Inflammatory macrophage treated with lipopolysaccharide for 1 hour (primary cell): ENCODE measurements around the gene FBLN7.
"Not testable (repeated sequence)": the region's sequence is repeated elsewhere in the genome, so short reads cannot be mapped to it uniquely, and the experiment has no call there.

Experiments
- DNase-seq, 2 donors: peaks; one replicate each; pipeline ENCODE4 v3.0.0-alpha.2; 2020 to 2022

Gene FBLN7

GRCh38 chr2:112185131-112185530, 46.9 kb downstream of the FBLN7 start:
- no peak for DNase-seq

DNA sequence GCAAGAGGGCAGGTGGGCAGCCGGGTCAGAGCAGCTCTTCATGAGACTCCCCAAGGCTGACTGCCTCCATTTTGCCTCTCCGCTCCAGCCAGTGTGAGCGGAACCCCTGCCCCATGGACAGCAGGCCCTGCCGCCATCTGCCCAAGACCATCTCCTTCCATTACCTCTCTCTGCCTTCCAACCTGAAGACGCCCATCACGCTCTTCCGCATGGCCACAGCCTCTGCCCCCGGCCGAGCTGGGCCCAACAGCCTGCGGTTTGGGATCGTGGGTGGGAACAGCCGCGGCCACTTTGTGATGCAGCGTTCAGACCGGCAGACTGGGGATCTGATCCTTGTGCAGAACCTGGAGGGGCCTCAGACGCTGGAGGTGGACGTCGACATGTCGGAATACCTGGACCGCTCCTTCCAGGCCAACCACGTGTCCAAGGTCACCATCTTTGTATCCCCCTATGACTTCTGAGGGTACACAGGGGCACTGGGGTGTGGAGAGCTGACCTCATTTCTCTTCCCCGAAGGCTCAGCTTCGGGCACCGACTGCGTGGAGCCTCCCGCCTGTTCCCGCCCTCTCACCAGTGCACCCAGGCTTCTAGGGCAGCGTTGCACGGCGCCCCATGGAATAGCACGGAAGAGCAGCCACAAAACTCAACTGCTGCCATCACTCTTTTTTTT, 49.0 kb downstream of the FBLN7 start:
- DNase-seq: no peak

DNA sequence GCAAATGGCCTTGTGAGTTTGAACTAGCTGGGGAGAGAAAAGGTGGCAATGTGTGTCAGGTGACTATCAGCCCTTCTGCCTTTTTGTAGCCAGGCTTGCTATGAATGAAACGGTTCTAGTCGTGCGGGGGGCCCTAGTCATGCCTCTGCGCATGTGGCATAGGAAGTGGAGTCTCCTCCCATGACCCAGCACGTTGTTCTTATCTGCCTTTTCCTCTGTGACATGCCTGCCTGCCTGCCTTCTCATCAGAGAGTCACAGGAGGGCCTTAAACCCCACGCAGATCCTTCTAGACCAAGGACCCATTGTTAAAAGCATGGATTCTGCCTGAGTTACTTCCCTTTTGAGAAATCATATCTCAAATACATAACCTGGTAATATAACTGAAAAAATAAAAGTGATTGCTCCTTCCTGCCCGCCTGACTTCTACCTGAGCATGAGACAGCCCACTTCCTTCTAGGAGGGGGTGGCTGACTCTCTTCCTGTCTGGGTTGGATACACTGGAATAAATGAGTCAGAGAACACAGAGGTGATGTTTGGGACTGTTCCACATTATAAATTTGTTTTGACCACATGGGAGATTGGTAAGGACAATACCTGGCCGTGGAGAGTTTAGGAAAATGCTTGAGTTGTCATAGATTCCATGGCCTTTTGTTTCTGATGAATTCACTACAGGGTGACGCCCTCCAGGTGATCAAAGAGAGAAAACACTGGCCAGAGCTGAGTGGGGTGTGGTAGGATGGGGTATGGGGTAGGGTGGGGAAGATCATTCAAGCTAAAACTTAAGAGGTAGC, 49.8 kb downstream of the FBLN7 start:
- no peak for DNase-seq

- no peak for DNase-seq
Measured at GRCh38 chr2:112189001-112189556, 50.9 kb downstream of the FBLN7 start.

DNA sequence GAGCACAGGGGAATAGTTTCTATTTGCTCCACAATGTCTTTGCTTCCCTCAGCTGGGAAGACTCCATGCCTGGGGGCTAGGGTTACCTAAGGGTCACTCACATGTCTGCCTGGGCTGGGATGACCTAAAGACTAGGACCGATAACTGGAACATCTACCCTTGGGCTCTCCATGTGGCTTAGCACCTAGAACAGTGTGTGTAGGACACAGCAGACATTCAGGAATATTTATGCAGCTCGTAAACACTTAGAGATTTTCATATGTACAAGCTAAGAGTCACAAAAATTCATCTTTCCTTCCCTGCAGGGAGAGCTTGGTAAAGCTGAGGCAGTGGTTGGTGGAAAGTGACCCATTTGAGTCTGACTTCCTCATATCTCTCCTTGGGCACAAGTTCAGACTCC, 55.8 kb downstream of the FBLN7 start:
- no peak for DNase-seq

GRCh38 chr2:112194482-112194881, 56.3 kb downstream of the FBLN7 start:
- DNase-seq: no peak

DNA sequence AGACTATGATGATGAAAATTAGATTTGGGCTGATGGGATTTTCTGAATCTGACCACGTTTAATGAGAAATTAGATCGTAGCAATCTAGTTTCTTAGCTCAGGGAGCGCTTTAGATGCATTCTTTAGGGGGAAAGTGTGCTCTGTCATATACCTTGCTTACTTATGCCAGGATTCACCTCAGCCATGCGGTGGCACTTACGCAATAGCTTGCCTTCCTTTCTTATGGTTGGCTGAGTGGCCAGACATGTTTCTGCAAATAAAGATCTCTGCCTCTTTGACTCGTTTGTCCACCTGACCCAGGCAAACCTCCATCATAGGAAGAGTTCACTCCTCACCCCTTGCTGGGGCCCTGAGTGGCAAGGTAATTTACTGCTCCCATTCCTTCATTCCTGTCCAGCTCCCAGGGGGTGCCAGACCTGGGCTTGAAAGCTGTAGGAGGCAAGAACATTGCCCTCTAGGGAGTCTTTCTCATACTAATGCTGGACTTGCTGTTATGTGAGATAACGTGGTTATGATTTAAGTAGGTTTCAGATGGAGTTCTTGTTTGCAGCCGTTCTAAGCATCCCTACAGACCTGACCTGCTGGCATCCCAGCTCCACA, 57.1 kb downstream of the FBLN7 start:
- DNase-seq: no peak

GRCh38 chr2:112195950-112196349, 57.8 kb downstream of the FBLN7 start:
- DNase-seq: no peak

DNA sequence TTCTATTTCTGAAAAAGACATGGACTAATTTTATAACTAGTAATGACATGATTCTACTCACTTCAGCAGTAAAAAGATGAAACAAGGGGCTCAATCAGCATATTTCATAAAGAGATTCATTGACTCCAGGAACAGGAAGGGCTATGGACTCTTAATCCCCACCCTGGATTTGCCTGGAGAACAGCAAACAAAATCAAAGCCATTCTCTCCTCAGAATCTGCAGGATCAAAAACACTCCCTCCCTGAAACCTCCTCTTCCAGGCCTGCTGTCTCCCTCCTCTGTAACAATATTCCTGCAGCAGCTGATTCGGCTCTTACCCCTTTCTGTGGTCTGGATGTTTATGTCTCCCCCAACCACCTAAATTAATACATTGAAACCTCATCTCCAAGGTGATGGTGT, 59.7 kb downstream of the FBLN7 start:
- DNase-seq: no peak

DNA sequence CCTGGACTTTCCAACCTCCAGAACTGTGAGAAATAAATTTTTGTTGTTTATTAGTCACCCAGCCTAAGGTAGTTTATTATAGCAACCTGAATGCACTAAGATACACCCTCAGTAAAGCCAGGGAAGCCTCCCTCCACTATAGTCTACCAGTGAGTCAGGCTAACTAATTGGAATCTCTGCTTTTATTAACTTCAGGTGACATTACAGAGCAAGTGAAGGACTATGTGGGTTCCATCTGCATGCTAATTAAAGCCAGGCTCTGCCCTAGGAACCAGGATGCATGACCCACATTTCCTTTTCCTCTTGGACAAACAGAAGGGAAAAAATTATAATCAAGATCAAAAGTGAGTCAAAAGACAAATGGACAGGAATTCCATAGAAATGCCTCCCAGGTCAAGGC, 60.6 kb downstream of the FBLN7 start:
- DNase-seq: no peak

GRCh38 chr2:112199188-112199587, 61.0 kb downstream of the FBLN7 start:
- DNase-seq: no peak

DNA sequence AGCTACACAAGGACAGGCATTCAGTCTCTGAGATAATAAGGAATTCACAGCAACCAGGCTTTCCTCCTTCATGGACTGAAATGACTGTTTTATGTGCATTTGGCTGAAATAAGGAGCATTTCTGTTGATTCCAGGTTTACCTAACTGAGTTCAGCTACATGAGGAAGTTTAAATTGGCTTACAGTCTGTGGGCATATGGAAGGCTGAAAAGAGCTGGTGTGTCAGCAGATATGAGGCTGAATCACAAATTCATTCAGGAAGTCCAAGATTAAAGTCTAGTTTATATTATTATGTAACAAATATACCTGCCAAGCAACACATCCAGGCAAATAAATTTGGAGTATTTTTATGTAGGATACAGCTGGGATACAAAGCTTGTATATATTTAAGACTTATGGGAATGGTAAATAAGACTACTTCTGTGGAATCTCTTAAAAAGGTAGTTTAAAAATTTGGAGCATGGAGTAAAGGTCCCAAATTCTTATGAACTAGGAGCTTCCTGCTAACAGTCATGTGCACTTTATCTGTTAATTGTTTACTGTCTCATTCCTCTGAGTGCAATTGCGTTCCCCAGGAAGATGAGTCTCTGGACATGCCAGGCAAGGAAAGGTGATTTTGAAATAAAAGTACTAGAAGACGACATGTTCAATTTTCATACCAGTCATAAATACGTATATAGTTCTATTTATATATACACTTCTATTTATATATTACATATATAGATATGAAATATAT, 63.7 kb downstream of the FBLN7 start:
- peak; percentile 7 to 46 for DNase-seq

GRCh38 chr2:112204411-112204810, 66.2 kb downstream of the FBLN7 start:
- no peak for DNase-seq

DNA sequence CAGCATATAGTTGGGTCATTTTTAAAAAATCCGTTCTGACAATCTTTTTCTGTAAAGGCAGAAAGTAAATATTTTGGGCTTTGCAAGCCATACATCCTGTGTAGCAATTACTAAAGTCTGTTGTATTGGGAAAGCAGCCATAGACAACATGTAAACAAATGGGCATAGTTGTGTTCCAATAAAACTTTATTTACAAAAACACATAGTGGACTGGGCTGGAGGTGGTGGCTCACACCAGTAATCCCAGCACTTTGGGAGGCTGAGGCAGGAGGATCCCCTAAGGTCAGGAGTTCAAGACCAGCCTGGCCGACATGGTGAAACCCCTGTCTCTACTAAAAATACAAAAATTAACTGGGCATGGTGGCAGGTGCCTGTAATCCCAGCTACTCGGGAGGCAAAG, 69.7 kb downstream of the FBLN7 start:
- not testable (repeated sequence) for DNase-seq

- no peak for DNase-seq
Measured at GRCh38 chr2:112216167-112216566, 78.0 kb downstream of the FBLN7 start.

- DNase-seq: no peak
Measured at GRCh38 chr2:112217854-112218253, 79.7 kb downstream of the FBLN7 start.

GRCh38 chr2:112220186-112220585, 82.0 kb downstream of the FBLN7 start:
- no peak for DNase-seq

- peak in 1 of 2 donors; percentile 4 for DNase-seq
Measured at GRCh38 chr2:112220831-112221230, 82.6 kb downstream of the FBLN7 start.

GRCh38 chr2:112229348-112229747, 91.2 kb downstream of the FBLN7 start:
- no peak for DNase-seq

- no peak for DNase-seq
Measured at GRCh38 chr2:112230371-112230770, 92.2 kb downstream of the FBLN7 start.
